Measurements from ENCODE around the gene PAIP2.
A peak's percentile ranks its signal among the peaks of the same experiment; 100 is the strongest.
"Not testable (repeated sequence)": the region's sequence is repeated elsewhere in the genome, so short reads cannot be mapped to it uniquely, and the experiment has no call there.

The PAIP2 gene

DNA sequence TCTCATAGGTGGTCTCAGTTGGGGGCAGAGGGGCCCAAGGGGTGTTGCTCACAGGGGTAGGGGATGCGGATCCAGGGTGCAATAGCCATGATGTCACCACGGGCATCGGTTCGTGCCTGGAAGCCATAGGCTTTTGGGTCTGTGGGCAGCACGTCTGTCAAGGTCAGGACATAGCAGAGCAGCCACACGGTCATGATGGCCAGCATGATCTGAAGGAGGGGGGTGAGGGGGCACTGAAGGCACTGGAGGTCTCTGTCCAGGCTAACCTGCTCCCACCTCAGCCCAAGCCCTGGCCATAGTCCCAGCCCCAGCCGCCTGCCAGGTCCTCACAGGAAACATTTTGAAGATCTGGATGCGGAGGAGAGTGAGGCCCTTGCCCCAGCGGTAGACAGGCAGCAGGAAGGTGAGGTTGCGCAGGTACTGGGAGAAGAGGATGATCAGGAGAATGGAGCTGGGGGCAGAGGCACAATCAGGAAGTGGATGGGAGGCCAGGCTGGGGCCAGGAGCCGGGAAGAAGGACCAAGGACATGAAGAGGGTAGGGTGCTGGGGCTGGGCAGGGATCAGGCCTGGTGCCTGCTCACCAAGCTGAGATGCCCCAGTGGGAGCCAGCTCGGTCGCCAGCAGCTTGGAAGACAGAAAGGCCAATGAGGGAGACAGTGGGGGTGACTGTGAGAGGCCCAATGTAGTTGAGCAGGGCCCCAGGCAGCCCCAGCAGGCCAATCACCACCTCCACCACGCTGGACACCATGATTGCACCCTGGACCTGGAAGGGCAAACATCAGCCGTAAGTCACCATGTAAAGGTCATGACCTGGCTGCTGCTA lies 38.2 kb downstream of the PAIP2 start:
- no peak for DNase-seq

DNA sequence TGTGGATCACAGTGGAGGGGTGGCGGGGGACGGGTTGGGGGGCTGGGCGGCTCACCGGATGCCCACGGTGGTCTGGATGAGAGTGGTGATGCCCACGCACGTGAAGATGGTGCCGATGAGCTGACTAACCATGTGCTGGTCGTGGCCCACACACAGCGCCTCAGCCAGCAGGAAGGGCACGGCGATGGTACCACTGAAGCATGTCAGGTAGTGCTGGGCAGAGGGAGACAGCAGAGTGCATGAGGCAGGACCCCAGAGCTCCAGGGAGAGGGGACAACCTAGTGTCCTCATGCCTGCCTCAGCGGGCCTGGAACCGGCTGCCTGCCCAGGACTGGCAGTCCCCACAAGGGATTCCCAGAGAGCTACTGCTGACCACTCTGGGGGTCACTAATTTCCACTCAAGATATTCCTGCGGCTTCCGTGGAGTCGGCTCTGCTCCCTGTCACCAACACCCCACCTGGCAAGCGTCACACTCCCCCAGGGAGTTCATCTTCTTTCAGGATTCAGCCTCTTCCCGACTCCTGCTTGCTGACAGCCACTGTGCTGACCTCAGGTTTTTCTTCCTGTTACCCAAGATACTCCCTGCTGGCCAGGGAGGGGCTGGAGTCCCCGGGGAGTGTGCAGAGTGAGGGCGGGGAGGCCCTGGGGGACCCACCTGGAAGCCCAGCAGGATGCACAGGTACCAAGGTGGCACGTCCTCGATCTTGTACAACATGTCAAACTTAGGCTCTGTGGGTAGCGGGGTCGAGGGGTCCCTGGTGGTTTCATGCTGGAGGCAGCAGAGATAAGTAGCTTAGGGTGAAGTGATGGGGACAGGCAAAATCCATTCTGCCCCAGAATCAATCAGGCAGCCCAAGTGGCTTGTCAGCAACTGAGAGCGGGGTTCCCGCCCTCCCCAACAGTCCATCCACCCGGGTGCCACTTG lies 40.4 kb downstream of the PAIP2 start:
- DNase-seq = no peak

- no peak for DNase-seq
Observed at GRCh38 chr5:139382807-139383206, 41.2 kb downstream of the PAIP2 start.

DNA sequence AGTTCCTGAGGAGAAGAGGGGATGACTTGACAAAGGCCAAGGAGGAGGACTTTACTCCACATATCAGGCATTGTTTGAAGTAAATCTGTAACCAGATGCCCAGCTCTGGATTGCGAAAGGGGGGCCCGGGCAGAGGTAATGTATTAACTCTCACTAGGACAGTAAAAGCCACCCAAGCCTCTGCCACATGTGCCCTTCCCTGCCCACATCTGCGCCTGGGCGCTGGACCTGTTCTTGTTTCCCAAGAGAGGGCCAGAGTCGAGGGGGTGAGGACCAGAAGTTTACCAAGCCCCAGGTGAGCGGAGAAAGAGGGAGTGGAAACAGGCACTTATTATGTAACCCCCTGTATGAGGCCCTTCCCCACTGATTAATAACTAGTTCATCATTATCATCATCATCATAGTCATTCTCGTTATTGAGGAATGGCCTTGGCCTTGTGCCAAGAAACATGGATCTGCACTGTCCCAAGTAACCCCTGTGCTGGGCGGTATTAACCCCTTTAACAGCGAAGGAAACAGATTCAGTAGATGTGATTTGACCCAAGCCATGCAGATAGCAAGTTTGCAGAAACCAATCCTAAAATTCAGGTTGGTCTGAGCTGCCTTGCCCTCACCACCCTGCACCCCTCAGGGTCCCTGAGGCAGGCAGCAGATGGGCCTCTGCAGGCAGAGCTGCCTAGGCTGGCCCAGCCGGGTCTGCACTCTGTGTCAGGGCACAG lies 41.8 kb downstream of the PAIP2 start, which contains the start of gene SLC23A1:
Gene SLC23A1 (minus strand): TSS at position 23 of the 718 bp plus-strand sequence. CDS start 44 bp downstream, outside the sequence.
- DNase-seq = no peak

- DNase-seq = no peak
Observed at GRCh38 chr5:139383993-139384590, 42.4 kb downstream of the PAIP2 start.

DNA sequence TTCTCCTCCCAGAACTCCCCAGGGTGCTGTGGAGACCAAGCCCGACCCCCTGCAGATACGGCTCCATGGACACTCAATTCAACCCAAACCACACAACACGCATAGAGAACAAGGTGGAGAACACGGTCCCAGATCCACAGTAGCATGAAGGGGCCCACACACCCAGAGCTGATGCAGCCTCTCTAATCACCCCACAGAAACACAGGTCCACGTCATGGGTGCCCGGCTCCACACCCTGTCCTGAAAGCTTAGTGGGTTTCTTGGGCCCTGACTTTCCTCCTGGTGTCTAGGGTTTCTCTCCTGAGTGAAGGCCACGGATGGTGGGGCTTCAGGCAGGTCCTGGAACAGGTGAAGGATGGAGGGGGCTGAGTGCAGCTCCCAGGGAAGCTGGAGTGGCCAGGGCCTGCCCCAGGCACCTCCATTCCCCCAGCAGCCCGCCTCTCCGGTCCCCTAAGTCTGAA lies 43.0 kb downstream of the PAIP2 start:
- DNase-seq = no peak

DNA sequence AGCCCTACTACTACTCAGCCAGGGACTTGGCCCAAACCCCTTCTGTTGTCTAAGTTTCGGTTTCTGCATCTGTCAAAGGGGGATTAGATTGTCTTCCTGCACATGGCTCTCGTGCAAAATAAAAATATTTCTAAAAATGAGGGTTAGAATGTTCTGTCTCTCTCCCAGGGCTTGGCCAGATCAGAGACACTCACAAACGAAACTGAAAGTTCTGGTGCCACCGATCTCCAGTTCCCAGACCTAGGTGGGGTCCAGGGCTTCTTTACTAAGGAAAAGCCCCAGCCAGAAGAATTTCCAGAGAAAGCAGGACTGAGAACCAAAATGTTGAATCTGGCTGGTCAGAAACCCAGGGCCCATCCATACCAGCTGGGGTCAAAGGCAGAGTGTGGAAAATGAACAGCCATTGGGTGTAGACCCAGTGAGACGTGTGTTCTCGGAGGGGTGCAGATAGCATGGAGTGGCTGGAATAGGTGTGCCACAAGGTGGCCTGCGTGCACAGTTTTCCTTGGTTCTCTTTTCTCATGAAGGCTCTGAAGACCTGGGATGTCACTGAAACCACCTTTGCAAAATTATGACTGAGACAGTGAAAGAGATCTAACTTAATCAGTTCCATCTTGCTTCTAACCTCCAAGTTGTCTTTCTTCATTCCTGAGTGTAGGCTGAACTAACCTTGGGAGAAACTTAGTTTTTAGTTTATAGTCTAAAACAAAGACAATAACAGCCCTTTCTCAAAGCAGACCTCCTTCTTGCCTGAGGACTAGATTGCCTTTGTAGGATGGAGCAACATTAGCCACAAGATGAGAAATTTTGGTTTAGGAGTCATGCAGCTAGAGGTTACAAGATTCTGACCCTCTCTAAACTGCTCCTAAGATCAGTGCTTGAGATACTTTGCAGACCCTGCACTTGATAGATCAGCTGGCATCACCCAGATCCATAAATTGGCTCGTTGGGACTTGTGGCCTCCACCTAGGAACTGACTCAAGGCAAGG lies 43.7 kb downstream of the PAIP2 start:
- peak in 1 of 3 experiments; percentile 9 for DNase-seq

DNA sequence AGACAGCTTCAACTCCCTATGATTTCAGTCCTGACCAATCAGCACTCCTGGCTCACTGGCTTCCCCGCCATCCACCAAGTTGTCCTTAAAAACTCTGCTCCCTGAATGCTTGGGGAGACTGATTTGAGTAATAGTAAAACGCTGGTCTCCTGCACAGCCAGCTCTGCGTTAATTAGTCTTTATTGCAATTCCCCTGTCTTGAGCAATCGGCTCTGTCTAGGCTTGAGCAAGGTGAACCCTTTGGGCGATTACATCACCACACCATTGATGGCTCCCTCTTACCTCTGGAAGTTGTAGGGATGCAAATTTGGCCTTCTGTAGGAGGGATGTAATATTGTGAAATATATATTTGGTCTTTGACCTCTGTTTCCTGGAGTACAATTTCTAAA lies 44.4 kb downstream of the PAIP2 start:
- DNase-seq = no peak

GRCh38 chr5:139386956-139387355 lies 45.3 kb downstream of the PAIP2 start:
- not testable (repeated sequence) for DNase-seq

DNA sequence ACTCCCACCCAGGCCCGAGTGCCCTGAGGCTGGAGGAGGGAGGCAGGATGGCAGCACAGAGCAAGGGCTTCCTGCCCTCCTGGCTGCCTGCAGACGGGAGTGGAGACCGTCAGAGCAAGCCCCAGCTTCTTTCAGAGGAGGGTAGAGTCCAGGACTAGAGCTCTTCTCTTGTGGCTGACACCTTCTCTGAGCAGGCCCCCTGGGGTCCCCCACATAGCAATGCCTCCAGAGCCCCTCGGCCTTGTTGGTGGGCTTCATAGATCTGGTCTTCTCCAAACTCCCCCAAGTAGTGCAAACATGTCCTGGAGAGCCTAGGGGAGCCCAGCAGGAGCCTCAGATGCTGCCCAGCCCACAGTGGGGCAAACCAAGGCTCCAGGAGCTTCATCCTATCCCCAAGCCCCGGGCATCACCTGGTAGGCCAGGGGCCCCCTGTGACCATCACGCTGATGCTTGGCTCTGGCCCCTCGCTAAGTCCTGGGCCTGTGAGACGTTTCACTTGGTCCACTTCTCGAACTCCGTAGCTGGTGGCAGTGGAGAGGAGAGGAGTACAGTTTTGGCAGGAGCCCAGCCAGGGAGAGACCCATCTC lies 46.0 kb downstream of the PAIP2 start:
- DNase-seq = no peak

GRCh38 chr5:139388198-139388821 lies 46.7 kb downstream of the PAIP2 start:
- DNase-seq = peak; percentile 25 to 48 (median 28)

- DNase-seq = no peak
Observed at GRCh38 chr5:139389701-139390638, 48.3 kb downstream of the PAIP2 start, which contains the start of gene MZB1. TSS of gene MZB1 (minus strand) at chr5:139389913. CDS start at chr5:139389856, 57 bp downstream.

DNA sequence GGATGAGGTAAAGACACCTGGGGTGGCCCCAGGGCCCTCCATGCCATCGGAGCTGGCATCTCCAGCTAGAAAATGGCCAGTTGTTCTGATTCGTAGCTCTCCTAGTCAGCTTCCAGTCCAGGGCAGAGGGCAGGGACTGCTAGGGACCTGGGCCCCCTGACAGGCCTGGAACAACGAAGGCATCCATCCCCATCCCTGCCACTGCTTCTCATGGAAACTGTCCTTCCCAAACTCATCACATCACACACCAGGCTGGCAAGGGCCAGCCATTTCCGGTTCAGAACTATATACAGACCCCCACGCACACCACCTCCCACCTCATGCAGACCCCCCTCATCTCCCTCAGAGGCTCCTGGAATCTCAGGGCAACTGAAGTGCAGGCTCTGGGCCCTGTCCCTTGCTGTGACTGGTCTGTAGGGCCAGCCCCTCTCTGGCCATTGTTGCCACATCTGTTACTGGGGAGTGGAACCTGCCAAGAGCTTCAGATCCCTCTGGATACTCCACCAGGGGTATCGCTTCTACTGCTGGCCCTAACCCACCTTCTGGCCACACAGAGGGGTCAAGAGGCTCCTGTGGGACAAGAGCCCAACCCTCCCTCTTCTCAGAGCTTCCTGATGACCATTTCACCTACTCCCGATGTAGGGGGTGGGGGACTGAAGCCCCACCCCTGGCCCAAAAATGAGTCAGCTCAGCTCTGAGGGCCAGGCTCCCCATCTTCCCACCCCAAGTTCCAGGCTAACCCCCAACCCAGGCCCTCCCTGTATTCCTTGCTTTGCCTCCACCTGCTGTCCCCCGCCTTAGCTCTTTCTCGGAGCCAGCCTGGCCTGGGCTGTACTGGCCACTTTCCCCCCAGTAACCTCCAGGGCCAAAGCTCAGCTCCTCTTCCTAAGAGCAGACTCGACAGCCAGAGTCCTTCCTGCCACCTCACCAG lies 49.2 kb downstream of the PAIP2 start:
- no peak for DNase-seq

DNA sequence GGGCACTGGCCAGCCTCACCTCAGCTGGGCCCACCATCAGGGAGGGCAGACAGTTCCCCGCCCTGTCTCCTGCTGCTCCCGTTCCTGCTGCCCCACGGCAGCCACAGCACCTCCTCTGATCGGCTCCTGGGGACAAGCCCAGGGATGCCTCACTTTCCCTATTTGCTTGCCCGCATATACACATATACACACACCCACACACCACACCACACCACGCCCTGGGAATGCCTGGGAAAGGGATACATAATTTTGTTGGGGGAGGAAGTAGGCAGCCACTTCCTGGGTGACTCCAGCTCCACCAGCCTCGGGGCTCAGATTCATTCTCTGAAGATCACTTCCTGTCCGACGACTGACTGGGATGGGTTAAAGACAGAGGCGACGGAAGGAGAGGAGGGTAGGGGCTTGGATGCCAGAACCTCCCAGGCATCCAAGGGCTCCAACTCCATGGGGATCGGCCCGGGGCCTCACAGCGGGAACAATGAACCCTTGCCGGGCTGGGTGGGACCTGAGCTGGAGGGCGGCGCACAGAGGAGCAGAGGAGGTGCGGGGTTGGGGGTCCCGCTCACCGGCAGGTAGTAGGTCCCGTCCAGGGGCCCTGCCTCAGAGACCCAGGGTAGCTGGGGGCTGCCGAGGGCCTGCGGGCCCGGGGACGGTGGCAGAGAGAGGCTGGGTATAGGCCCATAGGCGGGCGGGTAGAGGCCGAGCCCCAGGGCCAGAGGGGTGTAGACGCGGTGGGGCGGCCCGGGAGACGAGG lies 50.1 kb downstream of the PAIP2 start:
- no peak for DNase-seq

DNA sequence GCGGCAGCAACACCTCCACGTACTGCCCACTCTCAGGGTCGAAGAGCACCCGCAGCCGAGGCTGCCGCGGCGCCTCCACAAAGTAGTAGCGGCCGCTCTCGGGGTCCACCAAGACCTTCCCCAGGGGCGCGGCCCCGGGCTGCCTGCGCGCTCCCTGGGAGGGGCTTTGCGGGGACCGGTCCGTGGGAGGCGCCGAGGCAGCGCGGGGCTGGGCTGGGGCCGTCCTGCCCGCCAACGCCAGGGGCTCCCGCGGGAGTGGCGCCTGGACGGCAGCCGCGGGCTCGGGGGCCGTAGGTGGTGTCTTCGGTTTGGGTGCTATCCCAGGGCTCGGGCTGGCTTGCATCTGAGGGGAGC lies 50.6 kb downstream of the PAIP2 start:
- DNase-seq = no peak

DNA sequence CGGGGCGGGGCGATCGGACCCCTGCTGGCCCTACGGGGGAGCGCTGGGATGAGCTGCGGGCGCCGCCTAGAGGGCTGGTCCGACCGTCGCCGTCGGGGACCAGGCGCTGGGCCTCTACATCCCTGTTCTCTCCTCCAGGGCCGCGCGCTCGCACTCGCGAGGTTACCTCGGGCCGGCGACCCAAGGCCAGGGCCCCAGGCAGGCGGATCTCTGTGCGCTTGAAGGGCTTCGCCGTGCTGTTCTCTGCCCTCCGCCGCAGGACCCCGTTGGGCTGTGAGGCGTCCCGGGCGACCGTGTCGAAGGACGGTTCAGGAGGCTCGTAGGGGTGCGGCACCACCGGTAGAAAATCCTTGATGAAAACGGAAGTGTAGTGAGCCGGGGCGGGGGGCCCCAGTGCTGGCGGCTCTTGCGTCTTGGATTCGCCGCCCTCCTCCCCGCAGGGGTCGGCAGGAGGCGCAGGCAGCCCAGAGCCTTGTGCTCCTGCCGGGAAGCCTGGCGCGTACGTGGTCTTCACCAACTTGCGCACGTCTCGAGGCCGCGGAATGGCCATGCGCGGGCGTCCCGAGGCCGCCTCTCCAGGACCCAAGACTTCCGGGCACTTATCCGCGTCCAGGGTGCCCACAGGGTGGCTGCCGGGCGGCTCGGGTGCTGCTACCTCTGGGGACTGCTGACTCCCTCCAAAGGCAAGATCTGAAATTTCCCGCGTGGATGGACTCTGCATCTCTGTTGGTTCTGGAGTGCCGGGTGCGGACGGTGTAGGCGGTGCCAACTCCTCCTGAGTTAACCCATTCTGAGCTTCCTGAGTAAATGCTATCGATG lies 51.2 kb downstream of the PAIP2 start:
- peak; percentile 49 to 69 (median 65) for DNase-seq
